Right lobe of liver (tissue), 4 donors: Measurements from ENCODE around the gene KIR2DL1.
"Not testable (repeated sequence)": the region's sequence is repeated elsewhere in the genome, so short reads cannot be mapped to it uniquely, and the experiment has no call there.

Experiments
- POLR2A ChIP-seq: fragments of 450-650 bp; IDR thresholded peaks from one replicate; pipeline ENCODE4 v1.6.1; 2017; ENCODE audit warnings: antibody characterized with exemption, mild to moderate bottlenecking
- TF ChIP-seq, protein P1 (sequence below), 4 donors: fragments of 200-600 bp in 3 of 4; fragments of 450-650 bp in 1 of 4; IDR thresholded peaks; one replicate each; pipeline versions ENCODE4 v1.5.1 to v1.8.0; 2016 to 2022; ENCODE audit warnings: antibody characterized with exemption in 4 of 4, mild to moderate bottlenecking in 2 of 4
- donor health status: DM: no; HTN: no; CAD: no.
- donor health status: DM: no; HTN: no; CAD: no.
- donor health status: DM: no; HTN: yes; CAD: no.

DNA sequence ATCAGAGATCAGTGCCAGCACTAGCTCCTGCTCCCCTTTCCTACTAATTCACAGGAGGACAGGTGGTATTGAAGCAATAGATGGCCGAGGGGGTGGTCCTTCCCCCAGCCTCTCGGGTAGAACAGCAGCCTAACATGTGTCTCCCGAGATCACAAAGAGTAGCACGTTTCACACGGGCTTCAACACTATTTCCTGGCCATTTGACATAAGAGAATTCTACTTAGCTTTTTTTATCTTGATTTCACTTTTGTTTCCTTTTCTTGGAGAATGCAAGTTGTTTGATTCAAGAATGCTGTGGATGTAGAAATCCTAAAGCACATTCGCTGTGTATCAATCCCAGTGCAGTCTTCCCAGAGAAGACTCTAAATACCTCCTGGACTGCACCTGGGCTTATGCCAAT lies 19.3 kb upstream of the KIR2DL1 start:
- TF ChIP-seq, protein P1, sequence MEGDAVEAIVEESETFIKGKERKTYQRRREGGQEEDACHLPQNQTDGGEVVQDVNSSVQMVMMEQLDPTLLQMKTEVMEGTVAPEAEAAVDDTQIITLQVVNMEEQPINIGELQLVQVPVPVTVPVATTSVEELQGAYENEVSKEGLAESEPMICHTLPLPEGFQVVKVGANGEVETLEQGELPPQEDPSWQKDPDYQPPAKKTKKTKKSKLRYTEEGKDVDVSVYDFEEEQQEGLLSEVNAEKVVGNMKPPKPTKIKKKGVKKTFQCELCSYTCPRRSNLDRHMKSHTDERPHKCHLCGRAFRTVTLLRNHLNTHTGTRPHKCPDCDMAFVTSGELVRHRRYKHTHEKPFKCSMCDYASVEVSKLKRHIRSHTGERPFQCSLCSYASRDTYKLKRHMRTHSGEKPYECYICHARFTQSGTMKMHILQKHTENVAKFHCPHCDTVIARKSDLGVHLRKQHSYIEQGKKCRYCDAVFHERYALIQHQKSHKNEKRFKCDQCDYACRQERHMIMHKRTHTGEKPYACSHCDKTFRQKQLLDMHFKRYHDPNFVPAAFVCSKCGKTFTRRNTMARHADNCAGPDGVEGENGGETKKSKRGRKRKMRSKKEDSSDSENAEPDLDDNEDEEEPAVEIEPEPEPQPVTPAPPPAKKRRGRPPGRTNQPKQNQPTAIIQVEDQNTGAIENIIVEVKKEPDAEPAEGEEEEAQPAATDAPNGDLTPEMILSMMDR (IDR thresholded peaks at IDR 0.05) = not testable (repeated sequence)
- TF ChIP-seq POLR2A = not testable (repeated sequence)
